IMR-90 (cell line): Measurements from ENCODE around the gene C19orf53. TPM values are rescaled to one million over a fixed set of nuclear protein-coding genes. Genes with fewer than 3 reads are reported as not detected.

ENCODE experiments used
- ATAC-seq: fragments of 200-7000 bp; cut with Tn5 transposase; 2 replicates; pipeline ENCODE4 v1.9.1; 2020; ENCODE audit warnings: low read depth, mild to moderate bottlenecking, moderate library complexity
- BruUV-seq: library from RNA; stranded (reverse); fragments of 400-500 nt; replicated peaks from 2 replicates; lab custom pipeline; 2021; lab: Mats Ljungman, UMichigan
- CTCF ChIA-PET: fragments of 300-600 bp; formaldehyde crosslinking; extraction: SDS; loops from one replicate; lab custom pipeline; 2021; ENCODE audit warnings: antibody characterized with exemption; lab: Yijun Ruan, JAX
- POLR2A ChIA-PET: fragments of 300-600 bp; sonication (Branson Sonifier 250); formaldehyde crosslinking; loops from one replicate; lab custom pipeline; 2022; ENCODE audit warnings: antibody characterized with exemption; ENCODE audit not compliant: unreplicated experiment; lab: Charles Lee
- DNase-seq: peaks from one replicate; pipeline ENCODE4 v3.0.0; 2013
- H2AFZ ChIP-seq: replicated peaks from 2 replicates; pipeline ENCODE3; 2013; ENCODE audit warnings: low read length, mild to moderate bottlenecking; ENCODE audit not compliant: poor library complexity
- H2AK5ac ChIP-seq: 2 replicates; pipeline ENCODE4 v1.6.1; 2013; ENCODE audit warnings: low read depth, low read length, inconsistent platforms
- H2AK9ac ChIP-seq: replicated peaks from 2 replicates; pipeline ENCODE3; 2013; ENCODE audit warnings: mild to moderate bottlenecking, low read depth, low read length, moderate library complexity; ENCODE audit not compliant: poor library complexity
- H2BK120ac ChIP-seq: 2 replicates; pipeline ENCODE4 v1.6.1; 2013; ENCODE audit warnings: low read depth, low read length, inconsistent platforms
- H2BK15ac ChIP-seq: 3 replicates; pipeline ENCODE4 v1.6.1; 2013; ENCODE audit warnings: low read depth, low read length, inconsistent platforms
- H2BK20ac ChIP-seq: 2 replicates; pipeline ENCODE4 v1.6.1; 2013; ENCODE audit warnings: low read depth, mild to moderate bottlenecking, inconsistent platforms, low read length, moderate library complexity
- H2BK5ac ChIP-seq: 2 replicates; pipeline ENCODE4 v1.6.1; 2013; ENCODE audit warnings: mild to moderate bottlenecking, low read depth, low read length, inconsistent platforms; ENCODE audit not compliant: poor library complexity, severe bottlenecking
- H3K14ac ChIP-seq: replicated peaks from 2 replicates; pipeline ENCODE4 v1.6.1; 2013; ENCODE audit warnings: low read depth, low read length, inconsistent platforms
- H3K18ac ChIP-seq: 2 replicates; pipeline ENCODE4 v1.6.1; 2013; ENCODE audit warnings: low read depth, low read length, control low read depth
- H3K23ac ChIP-seq: 2 replicates; pipeline ENCODE4 v1.6.1; 2013; ENCODE audit warnings: low read depth, low read length, inconsistent platforms
- H3K27ac ChIP-seq: 2 replicates; pipeline ENCODE4 v1.5.1; 2013; ENCODE audit warnings: mild to moderate bottlenecking, control low read depth, low read length; ENCODE audit not compliant: insufficient read depth
- H3K27me3 ChIP-seq: 2 replicates; pipeline ENCODE4 v1.6.1; 2013; ENCODE audit warnings: low read length; ENCODE audit not compliant: control insufficient read depth, insufficient read depth
- H3K36me3 ChIP-seq: 2 replicates; pipeline ENCODE4 v1.6.1; 2013; ENCODE audit warnings: low read length, mixed read lengths; ENCODE audit not compliant: control insufficient read depth, insufficient read depth
- H3K4ac ChIP-seq: 2 replicates; pipeline ENCODE4 v1.6.1; 2013; ENCODE audit warnings: low read depth, low read length, inconsistent platforms
- H3K4me1 ChIP-seq: 2 replicates; pipeline ENCODE4 v1.6.1; 2013; ENCODE audit warnings: low read length, mixed read lengths; ENCODE audit not compliant: control insufficient read depth, insufficient read depth
- H3K4me2 ChIP-seq: 2 replicates; pipeline ENCODE4 v1.6.1; 2013; ENCODE audit warnings: low read depth, mild to moderate bottlenecking, control low read depth, low read length, moderate library complexity
- H3K4me3 ChIP-seq: 2 replicates; pipeline ENCODE4 v1.5.1; 2013; ENCODE audit warnings: low read depth, mild to moderate bottlenecking, control low read depth, low read length, moderate library complexity; ENCODE audit not compliant: insufficient read depth
- H3K56ac ChIP-seq: 2 replicates; pipeline ENCODE4 v1.6.1; 2013; ENCODE audit warnings: low read length, inconsistent platforms; ENCODE audit not compliant: insufficient read depth; ENCODE audit errors: extremely low read depth
- H3K79me1 ChIP-seq, 2 experiments: 2 replicates each; pipeline ENCODE4 v1.6.1; 2013; ENCODE audit warnings: low read length in 2 of 2, inconsistent platforms in 1 of 2, low read depth in 1 of 2
- H3K9ac ChIP-seq: 2 replicates; pipeline ENCODE4 v1.6.1; 2013; ENCODE audit warnings: low read depth, low read length, control low read depth
- H3K9me1 ChIP-seq: 2 replicates; pipeline ENCODE4 v1.6.1; 2013; ENCODE audit warnings: low read length, inconsistent platforms; ENCODE audit not compliant: insufficient read depth
- H3K9me3 ChIP-seq: 2 replicates; pipeline ENCODE4 v1.6.1; 2013; ENCODE audit warnings: low read length; ENCODE audit not compliant: control insufficient read depth, insufficient read depth
- H4K20me1 ChIP-seq: 2 replicates; pipeline ENCODE4 v1.6.1; 2013; ENCODE audit warnings: low read length, inconsistent platforms; ENCODE audit not compliant: insufficient read depth
- H4K5ac ChIP-seq: 2 replicates; pipeline ENCODE4 v1.6.1; 2013; ENCODE audit warnings: mild to moderate bottlenecking, low read depth, low read length, control low read depth
- H4K8ac ChIP-seq, 2 experiments: 2 replicates each; pipeline ENCODE4 v1.6.1; 2013; ENCODE audit warnings: low read depth in 2 of 2, low read length in 2 of 2, control low read depth in 1 of 2, inconsistent platforms in 1 of 2
- H4K91ac ChIP-seq: 2 replicates; pipeline ENCODE4 v1.6.1; 2013; ENCODE audit warnings: low read depth, low read length, inconsistent platforms; ENCODE audit not compliant: insufficient read depth
- BHLHE40 ChIP-seq: fragments of 150-350 bp; IDR thresholded peaks from 2 replicates; pipeline ENCODE4 v1.6.1; 2016; ENCODE audit warnings: mild to moderate bottlenecking, low read depth, low read length
- CEBPB ChIP-seq: IDR thresholded peaks from 2 replicates; pipeline ENCODE4 v1.6.1; 2012; ENCODE audit warnings: low read depth, low read length, improper control_type of control experiment
- CHD1 ChIP-seq: IDR thresholded peaks from 2 replicates; pipeline ENCODE4 v1.6.1; 2012; ENCODE audit warnings: low read depth, low read length, improper control_type of control experiment
- FOS ChIP-seq: fragments of 150-350 bp; IDR thresholded peaks from 2 replicates; pipeline ENCODE4 v1.6.1; 2016; ENCODE audit warnings: low read depth, low read length
- MAFK ChIP-seq: IDR thresholded peaks from 2 replicates; pipeline ENCODE4 v1.6.1; 2012; ENCODE audit warnings: low read depth, low read length, improper control_type of control experiment
- MAZ ChIP-seq: IDR thresholded peaks from 2 replicates; pipeline ENCODE4 v1.6.1; 2012; ENCODE audit warnings: low read depth, mild to moderate bottlenecking, low read length, improper control_type of control experiment, moderate library complexity, borderline replicate concordance
- MXI1 ChIP-seq: IDR thresholded peaks from 2 replicates; pipeline ENCODE4 v1.6.1; 2012; ENCODE audit warnings: low read depth, mild to moderate bottlenecking, low read length, moderate library complexity, borderline replicate concordance
- NFE2L2 ChIP-seq: fragments of 150-350 bp; IDR thresholded peaks from 2 replicates; pipeline ENCODE4 v1.6.1; 2016; ENCODE audit warnings: low read depth, mild to moderate bottlenecking, low read length
- POLR2A ChIP-seq: IDR thresholded peaks from 2 replicates; pipeline ENCODE4 v1.6.1; 2012; ENCODE audit warnings: mild to moderate bottlenecking, low read depth, low read length
- RAD21 ChIP-seq: IDR thresholded peaks from 2 replicates; pipeline ENCODE4 v1.6.1; 2012; ENCODE audit warnings: low read length, improper control_type of control experiment
- RCOR1 ChIP-seq: IDR thresholded peaks from 2 replicates; pipeline ENCODE4 v1.6.1; 2012; ENCODE audit warnings: mild to moderate bottlenecking, low read length, improper control_type of control experiment; ENCODE audit not compliant: insufficient replicate concordance
- RFX5 ChIP-seq: IDR thresholded peaks from 2 replicates; pipeline ENCODE4 v1.8.0; 2012; ENCODE audit warnings: low read depth, mild to moderate bottlenecking, low read length, moderate library complexity
- SMC3 ChIP-seq: fragments of 150-350 bp; IDR thresholded peaks from 2 replicates; pipeline ENCODE4 v1.6.1; 2016; ENCODE audit warnings: low read depth, mild to moderate bottlenecking, antibody characterized with exemption, low read length, moderate library complexity
- WGBS, 2 experiments: methylation state at CpG; one replicate each; pipeline versions ENCODE4 v1.1.5 to v1.1.7; 2013; ENCODE audit warnings: missing lambda C conversion rate in 2 of 2; ENCODE audit not compliant: insufficient read length in 1 of 2; ENCODE audit errors: extremely low coverage in 2 of 2; 5-methylcytosine and 5-hydroxymethylcytosine counted together
- dilution Hi-C: fragments of 300-500 bp; cut with HindIII; formaldehyde crosslinking; loops from one replicate; pipeline ENCODE4 v1.14.3; 2018; ENCODE audit warnings: low sequenced_read_pairs; ENCODE audit not compliant: unreplicated experiment
- in situ Hi-C: fragments of 300-500 bp; cut with MboI; formaldehyde crosslinking; loops from 3 replicates; pipeline ENCODE4 v1.14.3; 2019; ENCODE audit warnings: low sequenced_read_pairs, inconsistent platforms, mixed read lengths
- intact Hi-C: fragments of 100-400 bp; cut with micrococcal nuclease; formaldehyde crosslinking; loops from 2 replicates; pipeline ENCODE4 v1.10.0; 2022
- polyA plus RNA-seq, 3 experiments: library from polyadenylated mRNA; depleted of rRNA; stranded (reverse); fragments of >200 nt; gene quantifications; 2 replicates each; pipeline ENCODE4 v1.2.3, GENCODE V29; 2012; ENCODE audit warnings: low replicate concordance in 1 of 3
- total RNA-seq: library from RNA; depleted of rRNA; stranded (reverse); fragments of >200 nt; gene quantifications from 2 replicates; pipeline ENCODE4 v1.2.3, GENCODE V29; 2012
- TF ChIP-seq, protein P1 (sequence below): conservative IDR thresholded peaks from 2 replicates; pipeline ENCODE4 v1.5.1; 2012; ENCODE audit warnings: mild to moderate bottlenecking, low read depth, low read length, improper control_type of control experiment
- TF ChIP-seq, protein P2 (sequence below): fragments of 150-350 bp; IDR thresholded peaks from 2 replicates; pipeline ENCODE4 v1.6.1; 2016; ENCODE audit warnings: low read depth, mild to moderate bottlenecking, low read length, moderate library complexity, borderline replicate concordance
- TF ChIP-seq, protein P3 (sequence below): fragments of 150-350 bp; IDR thresholded peaks from 2 replicates; pipeline ENCODE4 v1.6.1; 2017; ENCODE audit warnings: mild to moderate bottlenecking, antibody characterized with exemption, low read length, low read depth

The C19orf53 gene
- total and polyA plus RNA-seq, 2 of the 4 experiments (the other 2 are of a cell fraction): 61.3 to 290 TPM

- DNase-seq: no peak
- in situ Hi-C loops: no loop called here
- H2AK5ac ChIP-seq: no peak overlapping the region
- no peak overlapping the region for H3K14ac ChIP-seq
- WGBS, 2 experiments: 95% methylated on average over 8 of the region's 22 CpGs; no CpG with 5 or more reads in 1 of the 2 experiments
- no peaks in the 10 kb centered on the region for H3K9me3 ChIP-seq
- no peak overlapping the region for H3K23ac ChIP-seq
- no peak overlapping the region for H2BK5ac ChIP-seq
- H4K5ac ChIP-seq: no peak overlapping the region
- H3K9me1 ChIP-seq: peaks cover 15% of the 10 kb centered on the region
- TF ChIP-seq MAZ: no peak
- TF ChIP-seq CHD1: no peak
- TF ChIP-seq, protein P1, sequence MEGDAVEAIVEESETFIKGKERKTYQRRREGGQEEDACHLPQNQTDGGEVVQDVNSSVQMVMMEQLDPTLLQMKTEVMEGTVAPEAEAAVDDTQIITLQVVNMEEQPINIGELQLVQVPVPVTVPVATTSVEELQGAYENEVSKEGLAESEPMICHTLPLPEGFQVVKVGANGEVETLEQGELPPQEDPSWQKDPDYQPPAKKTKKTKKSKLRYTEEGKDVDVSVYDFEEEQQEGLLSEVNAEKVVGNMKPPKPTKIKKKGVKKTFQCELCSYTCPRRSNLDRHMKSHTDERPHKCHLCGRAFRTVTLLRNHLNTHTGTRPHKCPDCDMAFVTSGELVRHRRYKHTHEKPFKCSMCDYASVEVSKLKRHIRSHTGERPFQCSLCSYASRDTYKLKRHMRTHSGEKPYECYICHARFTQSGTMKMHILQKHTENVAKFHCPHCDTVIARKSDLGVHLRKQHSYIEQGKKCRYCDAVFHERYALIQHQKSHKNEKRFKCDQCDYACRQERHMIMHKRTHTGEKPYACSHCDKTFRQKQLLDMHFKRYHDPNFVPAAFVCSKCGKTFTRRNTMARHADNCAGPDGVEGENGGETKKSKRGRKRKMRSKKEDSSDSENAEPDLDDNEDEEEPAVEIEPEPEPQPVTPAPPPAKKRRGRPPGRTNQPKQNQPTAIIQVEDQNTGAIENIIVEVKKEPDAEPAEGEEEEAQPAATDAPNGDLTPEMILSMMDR: no peak
- TF ChIP-seq MXI1: no peak
- TF ChIP-seq, protein P2, sequence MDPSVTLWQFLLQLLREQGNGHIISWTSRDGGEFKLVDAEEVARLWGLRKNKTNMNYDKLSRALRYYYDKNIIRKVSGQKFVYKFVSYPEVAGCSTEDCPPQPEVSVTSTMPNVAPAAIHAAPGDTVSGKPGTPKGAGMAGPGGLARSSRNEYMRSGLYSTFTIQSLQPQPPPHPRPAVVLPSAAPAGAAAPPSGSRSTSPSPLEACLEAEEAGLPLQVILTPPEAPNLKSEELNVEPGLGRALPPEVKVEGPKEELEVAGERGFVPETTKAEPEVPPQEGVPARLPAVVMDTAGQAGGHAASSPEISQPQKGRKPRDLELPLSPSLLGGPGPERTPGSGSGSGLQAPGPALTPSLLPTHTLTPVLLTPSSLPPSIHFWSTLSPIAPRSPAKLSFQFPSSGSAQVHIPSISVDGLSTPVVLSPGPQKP: no peak
- no peak for TF ChIP-seq SMC3
- TF ChIP-seq MAFK: no peak
- no peak for TF ChIP-seq CEBPB
- TF ChIP-seq, protein P3, sequence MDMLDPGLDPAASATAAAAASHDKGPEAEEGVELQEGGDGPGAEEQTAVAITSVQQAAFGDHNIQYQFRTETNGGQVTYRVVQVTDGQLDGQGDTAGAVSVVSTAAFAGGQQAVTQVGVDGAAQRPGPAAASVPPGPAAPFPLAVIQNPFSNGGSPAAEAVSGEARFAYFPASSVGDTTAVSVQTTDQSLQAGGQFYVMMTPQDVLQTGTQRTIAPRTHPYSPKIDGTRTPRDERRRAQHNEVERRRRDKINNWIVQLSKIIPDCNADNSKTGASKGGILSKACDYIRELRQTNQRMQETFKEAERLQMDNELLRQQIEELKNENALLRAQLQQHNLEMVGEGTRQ: no peak
- no peak for TF ChIP-seq RCOR1
- TF ChIP-seq FOS: no peak
- TF ChIP-seq NFE2L2: no peak
- TF ChIP-seq RFX5: no peak
- TF ChIP-seq POLR2A: no peak
- TF ChIP-seq RAD21: no peak
- no peak for TF ChIP-seq BHLHE40
- H3K4me2 ChIP-seq: no peak overlapping the region
- peaks cover 4% of the 10 kb centered on the region; the same call in 1 of the 2 replicates for H4K20me1 ChIP-seq
- H2AK9ac ChIP-seq: peak overlapping the region; percentile 28
- H3K4me3 ChIP-seq: no peak overlapping the region
- H3K9ac ChIP-seq: no peak overlapping the region
- H2AFZ ChIP-seq: no peak overlapping the region
- H3K79me1 ChIP-seq: peaks cover 16 to 54% of the 10 kb centered on the region in 2 experiments
- H3K4ac ChIP-seq: no peak overlapping the region
- H2BK15ac ChIP-seq: no peak overlapping the region
- peaks cover 5% of the 10 kb centered on the region for H3K4me1 ChIP-seq
- H4K91ac ChIP-seq: no peak overlapping the region
- no peak overlapping the region for H2BK20ac ChIP-seq
- no peak for ATAC-seq
- intact Hi-C loops: loop anchor here (5.0 kb wide), 1 partner anchor 38 kb away; no protein-coding TSS in a partner anchor
- H3K36me3 ChIP-seq: peaks cover 17% of the 10 kb centered on the region
- no peak overlapping the region for H2BK120ac ChIP-seq
- no peak overlapping the region for H3K18ac ChIP-seq
- CTCF ChIA-PET: interaction anchor here (0.7 kb wide), 1 partner anchor 255 kb away, joined by 3 read pairs; no protein-coding TSS in a partner anchor
- H3K27me3 ChIP-seq: no peaks in the 10 kb centered on the region
- dilution Hi-C loops: no loop called here
- no peak overlapping the region for H3K56ac ChIP-seq
- H3K27ac ChIP-seq: no peak overlapping the region
- H4K8ac ChIP-seq: no peak overlapping the region
- no TSS peak for BruUV-seq
- POLR2A ChIA-PET: no interaction called here
Observed at GRCh38 chr19:13799669-13800068, 25.4 kb downstream of the C19orf53 start.
